ENCODE measurements around the gene PACRG. TPM values are rescaled to one million over a fixed set of nuclear protein-coding genes. Genes with fewer than 3 reads are reported as not detected.

PACRG gene
- total and polyA plus RNA-seq, 2 of the 4 experiments (the other 2 are of a cell fraction) = not detected

- ATAC-seq (ENCODE audit: low read depth) = no peak
Measured at GRCh38 chr6:162833776-162834175, 106.0 kb downstream of the PACRG start.

More at GRCh38 chr6:162833776-162834175, 106.0 kb downstream of the PACRG start:
- DNase-seq = no peak
- Histone ChIP-seq H3K27ac (ENCODE audit: insufficient read depth, low read length) (no peak overlapping the region), H4K91ac (ENCODE audit: insufficient read depth, low read depth, low read length) (no peak overlapping the region), H3K79me1 (ENCODE audit: low read depth in 1 of 2, low read length in 2 of 2) (no peaks in the 10 kb centered on the region), H2BK15ac (ENCODE audit: low read depth, low read length) (no peak overlapping the region), H3K18ac (ENCODE audit: low read depth, low read length) (no peak overlapping the region), H2AK5ac (ENCODE audit: low read depth, low read length) (no peak overlapping the region), H2AFZ (replicated peaks; ENCODE audit: low read length, poor library complexity) (no peak overlapping the region), H4K5ac (ENCODE audit: low read depth, low read length) (no peak overlapping the region), H3K4me2 (ENCODE audit: low read depth, low read length) (no peak overlapping the region), H3K9me1 (ENCODE audit: insufficient read depth, low read length) (no peaks in the 10 kb centered on the region), H3K9ac (ENCODE audit: low read depth, low read length) (no peak overlapping the region), H2BK20ac (ENCODE audit: low read depth, low read length) (no peak overlapping the region), H3K4ac (ENCODE audit: low read depth, low read length) (no peak overlapping the region), H3K27me3 (ENCODE audit: control insufficient read depth, insufficient read depth, low read length) (no peaks in the 10 kb centered on the region), H3K4me3 (ENCODE audit: insufficient read depth, low read depth, low read length) (no peak overlapping the region), H2BK120ac (ENCODE audit: low read depth, low read length) (no peak overlapping the region), H3K23ac (ENCODE audit: low read depth, low read length) (no peak overlapping the region), H3K9me3 (ENCODE audit: control insufficient read depth, insufficient read depth, low read length) (peaks cover 6% of the 10 kb centered on the region), H4K8ac (ENCODE audit: low read depth in 2 of 2, low read length in 2 of 2) (no peak overlapping the region), H3K4me1 (ENCODE audit: control insufficient read depth, insufficient read depth, low read length) (no peaks in the 10 kb centered on the region), H4K20me1 (ENCODE audit: insufficient read depth, low read length) (no peaks in the 10 kb centered on the region), H2AK9ac (replicated peaks; ENCODE audit: low read depth, low read length, poor library complexity) (no peak overlapping the region), H3K14ac (replicated peaks; ENCODE audit: low read depth, low read length) (no peak overlapping the region), H3K56ac (ENCODE audit: extremely low read depth, insufficient read depth, low read length) (no peak overlapping the region), H2BK5ac (ENCODE audit: low read depth, low read length, poor library complexity, severe bottlenecking) (no peak overlapping the region), H3K36me3 (ENCODE audit: control insufficient read depth, insufficient read depth, low read length) (no peaks in the 10 kb centered on the region)
- no peak for TF ChIP-seq MXI1 (IDR thresholded peaks at IDR 0.05; ENCODE audit: borderline replicate concordance, low read depth, low read length)
- TF ChIP-seq, protein P1, sequence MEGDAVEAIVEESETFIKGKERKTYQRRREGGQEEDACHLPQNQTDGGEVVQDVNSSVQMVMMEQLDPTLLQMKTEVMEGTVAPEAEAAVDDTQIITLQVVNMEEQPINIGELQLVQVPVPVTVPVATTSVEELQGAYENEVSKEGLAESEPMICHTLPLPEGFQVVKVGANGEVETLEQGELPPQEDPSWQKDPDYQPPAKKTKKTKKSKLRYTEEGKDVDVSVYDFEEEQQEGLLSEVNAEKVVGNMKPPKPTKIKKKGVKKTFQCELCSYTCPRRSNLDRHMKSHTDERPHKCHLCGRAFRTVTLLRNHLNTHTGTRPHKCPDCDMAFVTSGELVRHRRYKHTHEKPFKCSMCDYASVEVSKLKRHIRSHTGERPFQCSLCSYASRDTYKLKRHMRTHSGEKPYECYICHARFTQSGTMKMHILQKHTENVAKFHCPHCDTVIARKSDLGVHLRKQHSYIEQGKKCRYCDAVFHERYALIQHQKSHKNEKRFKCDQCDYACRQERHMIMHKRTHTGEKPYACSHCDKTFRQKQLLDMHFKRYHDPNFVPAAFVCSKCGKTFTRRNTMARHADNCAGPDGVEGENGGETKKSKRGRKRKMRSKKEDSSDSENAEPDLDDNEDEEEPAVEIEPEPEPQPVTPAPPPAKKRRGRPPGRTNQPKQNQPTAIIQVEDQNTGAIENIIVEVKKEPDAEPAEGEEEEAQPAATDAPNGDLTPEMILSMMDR (conservative IDR thresholded peaks at IDR 0.05; ENCODE audit: low read depth, low read length) = no peak
- no peak for TF ChIP-seq MAZ (IDR thresholded peaks at IDR 0.05; ENCODE audit: borderline replicate concordance, low read depth, low read length)
- TF ChIP-seq POLR2A (IDR thresholded peaks at IDR 0.05; ENCODE audit: low read depth, low read length) = no peak
- TF ChIP-seq MAFK (IDR thresholded peaks at IDR 0.05; ENCODE audit: low read depth, low read length) = no peak
- TF ChIP-seq SMC3 (IDR thresholded peaks at IDR 0.05; ENCODE audit: low read depth, low read length) = no peak
- no peak for TF ChIP-seq RCOR1 (IDR thresholded peaks at IDR 0.05; ENCODE audit: insufficient replicate concordance, low read length)
- TF ChIP-seq CHD1 (IDR thresholded peaks at IDR 0.05; ENCODE audit: low read depth, low read length) = no peak
- no peak for TF ChIP-seq FOS (IDR thresholded peaks at IDR 0.05; ENCODE audit: low read depth, low read length)
- TF ChIP-seq, protein P2, sequence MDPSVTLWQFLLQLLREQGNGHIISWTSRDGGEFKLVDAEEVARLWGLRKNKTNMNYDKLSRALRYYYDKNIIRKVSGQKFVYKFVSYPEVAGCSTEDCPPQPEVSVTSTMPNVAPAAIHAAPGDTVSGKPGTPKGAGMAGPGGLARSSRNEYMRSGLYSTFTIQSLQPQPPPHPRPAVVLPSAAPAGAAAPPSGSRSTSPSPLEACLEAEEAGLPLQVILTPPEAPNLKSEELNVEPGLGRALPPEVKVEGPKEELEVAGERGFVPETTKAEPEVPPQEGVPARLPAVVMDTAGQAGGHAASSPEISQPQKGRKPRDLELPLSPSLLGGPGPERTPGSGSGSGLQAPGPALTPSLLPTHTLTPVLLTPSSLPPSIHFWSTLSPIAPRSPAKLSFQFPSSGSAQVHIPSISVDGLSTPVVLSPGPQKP (IDR thresholded peaks at IDR 0.05; ENCODE audit: borderline replicate concordance, low read depth, low read length) = no peak
- no peak for TF ChIP-seq CEBPB (IDR thresholded peaks at IDR 0.05; ENCODE audit: low read depth, low read length)
- TF ChIP-seq BHLHE40 (IDR thresholded peaks at IDR 0.05; ENCODE audit: low read depth, low read length) = no peak
- TF ChIP-seq NFE2L2 (IDR thresholded peaks at IDR 0.05; ENCODE audit: low read depth, low read length) = no peak
- TF ChIP-seq RAD21 (IDR thresholded peaks at IDR 0.05; ENCODE audit: low read length) = no peak
- TF ChIP-seq USF2 (IDR thresholded peaks at IDR 0.05; ENCODE audit: low read depth, low read length) = no peak
- TF ChIP-seq RFX5 (IDR thresholded peaks at IDR 0.05; ENCODE audit: low read depth, low read length) = no peak
- dilution Hi-C loops (cut with HindIII; ENCODE audit: low sequenced_read_pairs, unreplicated experiment) (no loop called here), intact Hi-C loops (cut with micrococcal nuclease) (no loop called here), in situ Hi-C loops (cut with MboI; ENCODE audit: low sequenced_read_pairs) (no loop called here)
- BruUV-seq (replicated peaks) = no TSS peak
- ChIA-PET CTCF (no interaction called here), POLR2A (ENCODE audit: unreplicated experiment) (no interaction called here)
- no CpG with 5 or more reads among the region's 4 CpGs for WGBS, 2 experiments (ENCODE audit: extremely low coverage in 2 of 2, insufficient read length in 1 of 2)
